ES-I3 (cell line): Measurements from ENCODE around the gene PLEKHM3.
"Not testable (repeated sequence)": the region's sequence is repeated elsewhere in the genome, so short reads cannot be mapped to it uniquely, and the experiment has no call there.

ENCODE experiments used
- H3K36me3 ChIP-seq: 2 replicates; pipeline ENCODE4 v1.6.1; 2013; ENCODE audit warnings: mild to moderate bottlenecking, low read length, control low read depth, moderate library complexity; ENCODE audit not compliant: insufficient read depth
- H3K4me1 ChIP-seq: 2 replicates; pipeline ENCODE4 v1.6.1; 2013; ENCODE audit warnings: mild to moderate bottlenecking, control low read depth, low read length; ENCODE audit not compliant: insufficient read depth
- H3K9ac ChIP-seq: 2 replicates; pipeline ENCODE4 v1.6.1; 2013; ENCODE audit warnings: low read depth, mild to moderate bottlenecking, low read length, moderate library complexity
- H3K9me3 ChIP-seq: 2 replicates; pipeline ENCODE4 v1.6.1; 2013; ENCODE audit warnings: mild to moderate bottlenecking, low read length, moderate library complexity; ENCODE audit not compliant: control insufficient read depth, insufficient read depth

Gene PLEKHM3

GRCh38 chr2:208018124-208018712, 7.1 kb downstream of the PLEKHM3 start:
- not testable (repeated sequence) for H3K9me3 ChIP-seq, H3K4me1 ChIP-seq, H3K36me3 ChIP-seq, H3K9ac ChIP-seq

GRCh38 chr2:208017721-208018120, 7.6 kb downstream of the PLEKHM3 start:
- H3K9ac ChIP-seq: no peak overlapping the region
- H3K9me3 ChIP-seq: no peaks in the 10 kb centered on the region
- no peaks in the 10 kb centered on the region for H3K36me3 ChIP-seq
- H3K4me1 ChIP-seq: no peaks in the 10 kb centered on the region

- H3K9ac ChIP-seq: no peak overlapping the region
- H3K4me1 ChIP-seq: no peaks in the 10 kb centered on the region
- H3K36me3 ChIP-seq: no peaks in the 10 kb centered on the region
These were observed 9.9 kb downstream of the PLEKHM3 start for GRCh38 chr2:208015475-208015874.

GRCh38 chr2:208013285-208014178, 11.8 kb downstream of the PLEKHM3 start:
- no peaks in the 10 kb centered on the region for H3K36me3 ChIP-seq
- no peaks in the 10 kb centered on the region for H3K4me1 ChIP-seq
- no peaks in the 10 kb centered on the region for H3K9me3 ChIP-seq
- H3K9ac ChIP-seq: no peak overlapping the region

More at GRCh38 chr2:208015475-208015874, 9.9 kb downstream of the PLEKHM3 start:
- no peaks in the 10 kb centered on the region for H3K9me3 ChIP-seq

GRCh38 chr2:208012449-208012848, 12.9 kb downstream of the PLEKHM3 start:
- no peaks in the 10 kb centered on the region for H3K4me1 ChIP-seq
- H3K36me3 ChIP-seq: no peaks in the 10 kb centered on the region
- no peaks in the 10 kb centered on the region for H3K9me3 ChIP-seq
- no peak overlapping the region for H3K9ac ChIP-seq

- Histone ChIP-seq H3K4me1 (peaks cover 17% of the 10 kb centered on the region), H3K9me3 (no peaks in the 10 kb centered on the region), H3K36me3 (no peaks in the 10 kb centered on the region), H3K9ac (no peak overlapping the region)
These were observed 14.8 kb downstream of the PLEKHM3 start for GRCh38 chr2:208010506-208010905.

GRCh38 chr2:208006833-208007232, 18.5 kb downstream of the PLEKHM3 start:
- Histone ChIP-seq H3K9me3 (no peaks in the 10 kb centered on the region), H3K36me3 (no peaks in the 10 kb centered on the region), H3K4me1 (peaks cover 17% of the 10 kb centered on the region), H3K9ac (no peak overlapping the region)

GRCh38 chr2:208006337-208006736, 19.0 kb downstream of the PLEKHM3 start:
- peaks cover 17% of the 10 kb centered on the region for H3K4me1 ChIP-seq
- no peaks in the 10 kb centered on the region for H3K9me3 ChIP-seq
- no peaks in the 10 kb centered on the region for H3K36me3 ChIP-seq
- H3K9ac ChIP-seq: no peak overlapping the region

GRCh38 chr2:208001924-208002323, 23.4 kb downstream of the PLEKHM3 start:
- H3K36me3 ChIP-seq: no peaks in the 10 kb centered on the region
- H3K9me3 ChIP-seq: no peaks in the 10 kb centered on the region
- H3K4me1 ChIP-seq: peaks cover 13% of the 10 kb centered on the region; the same call in 1 of the 2 replicates
- H3K9ac ChIP-seq: no peak overlapping the region

GRCh38 chr2:208000701-208001395, 24.5 kb downstream of the PLEKHM3 start:
- H3K4me1 ChIP-seq: peaks cover 2% of the 10 kb centered on the region; the same call in 1 of the 2 replicates
- no peak overlapping the region for H3K9ac ChIP-seq
- H3K9me3 ChIP-seq: no peaks in the 10 kb centered on the region
- H3K36me3 ChIP-seq: no peaks in the 10 kb centered on the region

- no peaks in the 10 kb centered on the region for H3K9me3 ChIP-seq
- no peak overlapping the region for H3K9ac ChIP-seq
- H3K4me1 ChIP-seq: no peaks in the 10 kb centered on the region
- no peaks in the 10 kb centered on the region for H3K36me3 ChIP-seq
These were observed 28.5 kb downstream of the PLEKHM3 start for GRCh38 chr2:207996848-207997247.

GRCh38 chr2:207995887-207996286, 29.4 kb downstream of the PLEKHM3 start:
- H3K9me3 ChIP-seq: no peaks in the 10 kb centered on the region
- no peaks in the 10 kb centered on the region for H3K4me1 ChIP-seq
- H3K9ac ChIP-seq: no peak overlapping the region
- no peaks in the 10 kb centered on the region for H3K36me3 ChIP-seq

GRCh38 chr2:207993151-207993763, 32.1 kb downstream of the PLEKHM3 start:
- H3K9ac ChIP-seq: no peak overlapping the region
- no peaks in the 10 kb centered on the region for H3K9me3 ChIP-seq
- no peaks in the 10 kb centered on the region for H3K4me1 ChIP-seq
- H3K36me3 ChIP-seq: no peaks in the 10 kb centered on the region

- Histone ChIP-seq H3K9ac (no peak overlapping the region), H3K9me3 (no peaks in the 10 kb centered on the region), H3K36me3 (no peaks in the 10 kb centered on the region), H3K4me1 (no peaks in the 10 kb centered on the region)
These were observed 33.4 kb downstream of the PLEKHM3 start for GRCh38 chr2:207991944-207992343.
